ENCODE results near the gene MGAT4A. TPM values are rescaled to one million over a fixed set of nuclear protein-coding genes. Genes with fewer than 3 reads are reported as not detected.

Gene MGAT4A
- total and polyA plus RNA-seq, 9 of the 15 experiments (the other 6 are each of a cell fraction or from before 2014, with no cell fraction given) = 0.03 to 0.53 (median 0.18) TPM; not detected in 2

- TF ChIP-seq ZNF639 (CRISPR knock-in tag; conservative IDR thresholded peaks at IDR 0.05 in 1 of 2, IDR thresholded peaks at IDR 0.05 in 1 of 2) = no peak
- no peak for TF ChIP-seq CGGBP1 (CRISPR knock-in tag; IDR thresholded peaks at IDR 0.05)
- TF ChIP-seq CTCFL (IDR thresholded peaks at IDR 0.05; ENCODE audit: borderline replicate concordance, insufficient read depth, low read depth, low read length, poor library complexity, severe bottlenecking) = no peak
Observed at GRCh38 chr2:98715812-98716451, 15.0 kb downstream of the MGAT4A start (continued).

GRCh38 chr2:98713332-98714015, 17.5 kb downstream of the MGAT4A start:
- no peak for FAIRE-seq
- Histone ChIP-seq H2AFZ (ENCODE audit: low read depth, low read length) (no peak overlapping the region), H3K36me3 (ENCODE audit: control insufficient read depth, insufficient read depth, low read length) (no peaks in the 10 kb centered on the region), H3K79me2 (ENCODE audit: control insufficient read depth, insufficient read depth, low read length) (no peaks in the 10 kb centered on the region), H3K9me1 (ENCODE audit: control insufficient read depth, insufficient read depth, low read length) (no peaks in the 10 kb centered on the region), H3K27ac (ENCODE audit: extremely low read depth, low read depth, low read length) (no peak overlapping the region), H4K20me1 (replicated peaks; ENCODE audit: control insufficient read depth, insufficient read depth, low read length) (no peaks in the 10 kb centered on the region), H3K4me3 (no peak overlapping the region), H3K9me3 (replicated peaks; ENCODE audit: control insufficient read depth, insufficient read depth, low read depth, low read length) (no peaks in the 10 kb centered on the region), H3K4me2 (ENCODE audit: insufficient read depth, low read length) (no peak overlapping the region), H3K9ac (ENCODE audit: insufficient read depth in 1 of 2, low read depth in 2 of 2, low read length in 2 of 2) (no peak overlapping the region), H3K27me3 (ENCODE audit: control insufficient read depth in 2 of 2, insufficient read depth in 2 of 2, low read length in 2 of 2) (peaks cover 6 to 15% of the 10 kb centered on the region in 2 experiments; a peak in 3 of 5 replicates), H3K4me1 (replicated peaks in 1 of 2; ENCODE audit: control insufficient read depth in 2 of 2, insufficient read depth in 2 of 2, low read length in 2 of 2) (no peaks in the 10 kb centered on the region; a peak in 1 of 5 replicates)
- in situ Hi-C loops (cut with MboI) (no loop called here), intact Hi-C loops (cut with micrococcal nuclease) (no loop called here)
- ATAC-seq = no peak
- no peak for DNase-seq (ENCODE audit: extremely low read depth in 1 of 4, low spot score in 3 of 4)
- ChIA-PET CTCF (ENCODE audit: low intra/inter-chr PET ratio) (no interaction called here), POLR2A (no interaction called here)
- BruUV-seq (replicated peaks) = no TSS peak
- WGBS (ENCODE audit: insufficient coverage, low coverage, missing lambda C conversion rate) = 0% methylated on average over 4 of the region's 4 CpGs
- TF ChIP-seq BDP1 (IDR thresholded peaks at IDR 0.05; ENCODE audit: insufficient read depth, insufficient read length) (no peak), PREB (CRISPR knock-in tag; IDR thresholded peaks at IDR 0.05) (no peak)

All from K562 (cell line).